GM21447 (cell line): ENCODE results near the gene ARL5A.

Experiments used
- ATAC-seq: cut with Tn5 transposase; IDR thresholded peaks from one replicate; pipeline ENCODE4 v1.9.1; 2021; ENCODE audit not compliant: unreplicated experiment

The ARL5A gene

GRCh38 chr2:151769606-151770005 lies 58.6 kb downstream of the ARL5A start:
- no peak for ATAC-seq

DNA sequence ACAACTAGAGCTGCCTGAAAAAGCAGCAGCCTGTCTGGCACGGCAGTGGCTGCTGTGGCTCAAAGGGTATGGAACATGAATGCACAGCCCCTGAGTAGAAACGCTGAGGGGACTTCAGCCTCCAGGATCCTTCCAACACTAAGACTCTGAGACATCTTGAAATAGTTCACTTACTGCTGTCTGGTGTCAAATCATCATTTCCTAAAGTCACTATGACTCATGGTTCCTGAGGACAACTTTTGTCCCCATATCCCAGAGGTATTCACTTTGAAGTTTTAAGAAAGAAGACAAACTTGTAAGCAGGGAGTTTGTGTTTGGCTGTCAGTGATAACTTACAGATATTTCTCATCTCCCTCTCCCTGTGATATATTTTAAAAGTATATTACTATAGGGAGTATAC lies 60.7 kb downstream of the ARL5A start:
- ATAC-seq, result no peak

GRCh38 chr2:151766437-151767153 lies 61.6 kb downstream of the ARL5A start:
- ATAC-seq, result peak; percentile 51

- ATAC-seq, result no peak
Observed at GRCh38 chr2:151765760-151766410, 62.3 kb downstream of the ARL5A start.

DNA sequence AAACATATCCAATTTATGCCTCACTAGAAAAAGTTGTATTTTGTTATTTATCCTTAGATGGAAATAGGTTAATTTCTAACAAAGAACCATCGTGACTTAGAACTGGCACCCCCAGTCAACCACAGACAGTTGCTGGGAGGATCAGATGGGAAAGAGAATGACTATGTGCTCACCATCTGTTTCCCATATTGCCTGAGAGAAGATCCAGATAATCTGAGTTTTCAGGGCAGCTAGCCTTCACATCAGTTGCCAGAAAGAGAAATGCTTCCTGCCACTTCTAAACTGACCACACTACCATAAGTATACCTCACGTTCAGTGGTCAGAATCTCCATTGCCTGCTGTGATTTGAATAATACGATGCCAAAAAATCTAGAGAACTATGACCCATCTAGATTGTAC lies 65.5 kb downstream of the ARL5A start:
- ATAC-seq, result no peak

DNA sequence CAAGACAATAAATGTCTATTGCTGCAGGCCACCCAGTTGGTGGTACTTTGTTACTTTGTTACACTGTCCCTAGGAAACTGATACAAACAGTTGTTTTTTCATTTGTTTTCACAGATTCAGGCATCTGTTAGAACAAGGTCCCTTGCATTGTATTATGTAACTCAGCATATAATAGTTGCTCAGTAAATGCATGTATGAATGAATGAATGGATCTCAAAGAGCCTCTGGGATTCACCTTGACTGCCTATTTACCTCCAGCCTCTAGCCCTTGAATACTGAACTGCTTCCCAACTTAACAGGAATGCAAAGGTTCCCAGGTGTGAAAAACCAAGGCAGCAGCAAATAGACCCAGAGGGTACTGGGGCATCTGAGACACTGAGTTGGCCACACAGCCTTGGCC lies 66.5 kb downstream of the ARL5A start:
- ATAC-seq, result no peak

GRCh38 chr2:151761193-151761592 lies 67.0 kb downstream of the ARL5A start:
- ATAC-seq, result no peak

- ATAC-seq, result no peak
Observed at GRCh38 chr2:151760139-151760650, 68.0 kb downstream of the ARL5A start.

DNA sequence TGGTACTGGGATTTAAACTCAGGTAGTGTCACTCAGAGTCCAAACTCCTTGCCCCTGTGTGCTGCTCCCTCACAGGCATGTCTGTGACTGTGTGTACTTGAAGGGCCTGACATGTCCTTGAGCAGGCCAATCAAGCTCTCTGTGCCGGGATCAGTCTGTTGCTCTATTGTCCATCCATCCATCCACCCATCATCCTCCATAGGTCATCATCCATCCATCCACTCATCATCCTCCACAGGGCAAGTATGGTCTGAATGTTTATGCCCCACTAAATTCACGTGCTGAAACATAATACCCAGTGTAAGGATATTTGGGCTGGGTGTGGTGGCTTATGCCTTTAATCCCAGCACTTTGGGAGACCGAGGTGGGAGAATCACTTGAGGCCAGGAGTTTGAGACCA lies 69.5 kb downstream of the ARL5A start:
- ATAC-seq, result no peak

DNA sequence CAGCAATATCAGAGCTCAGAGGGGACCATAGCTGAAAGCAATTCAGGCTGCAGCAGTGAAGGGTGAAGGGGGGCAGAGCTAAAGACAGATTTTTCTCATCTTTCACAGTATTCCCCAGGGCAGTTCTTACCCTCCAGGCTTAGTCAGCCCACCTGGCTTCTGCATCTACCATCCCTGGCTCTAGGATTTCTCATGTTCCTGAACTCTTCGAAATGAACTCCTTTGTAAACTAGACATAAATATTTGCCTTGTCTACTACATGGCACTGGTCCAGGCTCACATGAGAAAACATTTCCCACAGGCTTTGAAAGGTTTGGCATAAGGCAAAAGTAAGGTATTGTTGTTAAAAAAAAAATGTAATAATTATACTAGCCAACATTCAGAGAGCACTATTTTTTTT lies 70.4 kb downstream of the ARL5A start:
- no peak for ATAC-seq

GRCh38 chr2:151756820-151757219 lies 71.4 kb downstream of the ARL5A start:
- no peak for ATAC-seq

- ATAC-seq, result no peak
Observed at GRCh38 chr2:151754253-151754897, 73.8 kb downstream of the ARL5A start.

GRCh38 chr2:151753540-151753939 lies 74.7 kb downstream of the ARL5A start:
- no peak for ATAC-seq
